Measurements from ENCODE around the gene URAD. TPM values are rescaled to one million over a fixed set of nuclear protein-coding genes. Genes with fewer than 3 reads are reported as not detected.

URAD gene
- total and polyA plus RNA-seq, 7 experiments from 2014 or later: not detected

DNA sequence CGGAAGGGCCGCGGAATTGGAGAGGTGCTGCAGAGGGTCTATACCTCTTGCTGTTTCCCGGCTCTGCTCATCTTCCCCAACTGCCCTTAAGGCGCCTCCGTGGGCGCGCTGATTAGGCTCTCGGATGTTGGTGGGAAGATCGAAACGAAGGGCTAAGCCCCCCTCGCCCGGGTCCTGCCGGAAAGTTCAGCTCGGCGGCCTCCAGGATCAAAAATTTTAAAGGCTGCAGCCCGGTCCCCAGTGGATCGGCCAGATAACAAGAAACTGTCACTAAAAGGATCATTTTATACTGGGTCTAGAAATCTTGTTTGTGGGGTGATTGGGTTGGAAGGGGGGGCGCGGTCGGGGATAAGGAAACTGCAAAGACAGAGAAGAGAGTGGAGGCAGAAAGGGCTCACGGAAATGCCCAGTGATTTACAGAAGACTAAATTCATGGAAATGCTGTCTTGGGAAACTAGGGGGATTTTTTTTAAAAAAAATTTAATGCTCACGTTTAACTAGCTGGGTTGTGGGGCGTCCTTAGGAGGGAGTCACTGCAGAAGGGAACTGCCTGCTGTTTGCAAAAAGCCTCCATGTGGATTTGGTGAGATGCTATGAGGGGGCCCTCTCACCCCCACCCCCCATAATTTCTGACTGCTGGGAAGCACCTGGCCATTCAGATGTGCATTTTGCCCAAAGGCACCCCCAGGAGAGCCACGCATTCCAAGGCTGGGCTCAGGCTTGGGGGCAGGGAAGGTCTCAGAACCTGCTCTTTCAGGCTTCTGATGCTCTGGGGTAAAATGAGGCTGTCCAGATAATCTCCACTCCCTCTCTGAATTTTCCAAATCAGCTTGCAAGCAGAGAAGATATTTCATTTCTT, 27.0 kb downstream of the URAD start:
- H3K27ac Mint-ChIP-seq: no peak overlapping the region
- POLR2A ChIA-PET: no interaction called here
- no peaks in the 10 kb centered on the region for H3K9me3 ChIP-seq (ENCODE audit: control insufficient read depth in 2 of 3, low read length in 3 of 3)
- peaks cover 5 to 30% of the 10 kb centered on the region in 2 donors for H3K27me3 ChIP-seq (ENCODE audit: control insufficient read depth in 2 of 2, insufficient read depth in 2 of 2, low read length in 2 of 2)
- H3K36me3 Mint-ChIP-seq: no peaks in the 10 kb centered on the region
- H3K27ac ChIP-seq (ENCODE audit: low read depth, low read length): no peak overlapping the region
- no peaks in the 10 kb centered on the region for H3K36me3 ChIP-seq (ENCODE audit: control insufficient read depth in 2 of 3, insufficient read depth in 3 of 3, low read length in 3 of 3)
- DNase-seq (no peak), ATAC-seq (no peak)
- intact Hi-C loops (cut with micrococcal nuclease): loop anchor here in 1 of 2 donors (2.0 kb wide), 1 partner anchor 41 kb away; no protein-coding TSS in a partner anchor
- H3K4me1 ChIP-seq (ENCODE audit: control insufficient read depth in 2 of 2, insufficient read depth in 2 of 2, low read length in 2 of 2): no peaks in the 10 kb centered on the region
- no peaks in the 10 kb centered on the region for H3K9me3 Mint-ChIP-seq
- CTCF ChIA-PET: no interaction called here
- peaks cover 72 to 91% (median 82%) of the 10 kb centered on the region in 5 donors for H3K27me3 Mint-ChIP-seq
- H3K4me3 ChIP-seq (ENCODE audit: low read length): no peak overlapping the region
- peaks cover 0 to 15% (median 9%) of the 10 kb centered on the region in 7 donors for H3K4me1 Mint-ChIP-seq
- H3K4me3 Mint-ChIP-seq: peak overlapping the region in 8 of 10 donors; percentile 4 to 73 (median 44)

DNA sequence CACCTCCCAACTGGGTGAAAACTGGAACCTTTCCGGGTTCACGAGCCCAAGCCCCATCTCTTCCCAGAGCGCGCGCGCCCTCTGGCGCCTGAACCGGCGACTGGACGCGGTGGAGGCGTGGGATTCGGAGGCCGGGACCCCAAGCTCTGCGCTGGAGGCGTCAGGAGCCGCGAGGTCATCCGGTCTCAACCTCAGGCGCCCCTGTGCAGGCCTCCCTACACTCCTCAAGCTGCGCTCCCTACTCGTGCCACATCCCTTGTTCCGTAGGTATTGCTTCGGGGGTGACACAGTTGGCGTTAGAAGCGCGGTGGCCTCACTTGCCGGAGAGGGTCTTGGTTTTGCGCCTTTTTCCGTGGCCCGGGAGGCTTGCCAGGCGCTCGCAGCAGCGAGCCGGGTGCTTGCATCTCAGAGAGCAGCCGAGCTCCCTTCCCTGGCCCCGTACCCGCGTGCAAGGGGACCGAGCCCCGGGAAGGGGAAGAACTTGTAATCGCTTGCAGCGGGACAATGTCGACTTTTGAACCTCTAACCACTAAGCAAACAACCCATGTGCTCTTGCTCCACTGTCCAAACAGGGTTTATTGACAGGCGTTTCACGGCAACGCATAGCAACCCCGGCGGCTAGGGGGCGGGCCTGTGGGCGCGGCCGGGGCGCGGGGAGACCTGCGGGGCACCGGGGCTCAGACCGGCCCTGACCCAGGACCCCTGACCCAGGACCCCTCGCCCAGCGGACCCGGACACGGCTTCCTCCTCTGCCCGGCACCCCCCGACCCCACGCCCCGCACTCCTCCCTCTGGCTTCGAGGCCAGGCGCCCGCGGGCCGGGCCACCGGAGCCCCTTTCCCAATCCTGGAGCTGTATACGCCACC, 27.9 kb downstream of the URAD start:
- Histone ChIP-seq H3K4me1 (ENCODE audit: control insufficient read depth in 2 of 2, insufficient read depth in 2 of 2, low read length in 2 of 2) (no peaks in the 10 kb centered on the region), H3K27ac (ENCODE audit: low read depth, low read length) (no peak overlapping the region), H3K36me3 (ENCODE audit: control insufficient read depth in 2 of 3, insufficient read depth in 3 of 3, low read length in 3 of 3) (no peaks in the 10 kb centered on the region), H3K9me3 (ENCODE audit: control insufficient read depth in 2 of 3, low read length in 3 of 3) (no peaks in the 10 kb centered on the region), H3K4me3 (ENCODE audit: low read length) (no peak overlapping the region), H3K27me3 (ENCODE audit: control insufficient read depth in 2 of 2, insufficient read depth in 2 of 2, low read length in 2 of 2) (peaks cover 0 to 32% of the 10 kb centered on the region in 2 donors)
- CTCF ChIA-PET: no interaction called here
- Mint-ChIP-seq H3K27ac (no peak overlapping the region), H3K4me1 (peaks cover 0 to 12% (median 9%) of the 10 kb centered on the region in 7 donors), H3K27me3 (peaks cover 71 to 91% (median 82%) of the 10 kb centered on the region in 5 donors), H3K36me3 (no peaks in the 10 kb centered on the region), H3K9me3 (no peaks in the 10 kb centered on the region), H3K4me3 (peak overlapping the region in 9 of 10 donors; percentile 4 to 73 (median 52))
- ATAC-seq (peak; percentile 36), DNase-seq (no peak)
- POLR2A ChIA-PET: no interaction called here
- intact Hi-C loops (cut with micrococcal nuclease): loop anchor here in 1 of 2 donors (2.0 kb wide), 1 partner anchor 40 kb away; no protein-coding TSS in a partner anchor

DNA sequence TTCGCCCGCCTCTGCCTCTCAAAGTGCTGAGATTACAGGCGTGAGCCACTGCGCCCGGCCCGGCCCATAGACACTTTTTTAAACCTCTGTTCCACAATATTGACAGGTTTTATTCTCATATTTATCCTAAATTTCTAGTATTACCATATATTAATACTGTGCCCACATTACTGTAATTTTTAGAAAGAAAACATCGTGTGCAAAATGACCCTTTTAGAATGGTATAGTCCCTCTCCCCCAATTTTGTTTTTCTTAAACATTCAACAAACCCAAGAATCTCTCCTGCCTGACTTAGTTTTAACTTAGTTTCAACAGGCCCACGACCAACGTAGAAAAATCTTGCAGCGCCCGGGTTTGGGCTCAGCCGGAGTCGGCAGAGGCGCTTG, 28.5 kb downstream of the URAD start:
- Mint-ChIP-seq H3K27ac (no peak overlapping the region), H3K9me3 (no peaks in the 10 kb centered on the region), H3K27me3 (peaks cover 71 to 91% (median 82%) of the 10 kb centered on the region in 5 donors), H3K4me1 (peaks cover 0 to 15% (median 12%) of the 10 kb centered on the region in 7 donors), H3K36me3 (no peaks in the 10 kb centered on the region), H3K4me3 (peak overlapping the region in 8 of 10 donors; percentile 9 to 73 (median 62))
- ChIA-PET POLR2A (no interaction called here), CTCF (no interaction called here)
- intact Hi-C loops (cut with micrococcal nuclease): loop anchor here in 1 of 2 donors (2.0 to 10.0 kb wide), 3 partner anchors 39 to 585 kb away; no protein-coding TSS in a partner anchor
- Histone ChIP-seq H3K36me3 (ENCODE audit: control insufficient read depth in 2 of 3, insufficient read depth in 3 of 3, low read length in 3 of 3) (no peaks in the 10 kb centered on the region), H3K27ac (ENCODE audit: low read depth, low read length) (no peak overlapping the region), H3K9me3 (ENCODE audit: control insufficient read depth in 2 of 3, low read length in 3 of 3) (no peaks in the 10 kb centered on the region), H3K4me1 (ENCODE audit: control insufficient read depth in 2 of 2, insufficient read depth in 2 of 2, low read length in 2 of 2) (no peaks in the 10 kb centered on the region), H3K4me3 (ENCODE audit: low read length) (no peak overlapping the region), H3K27me3 (ENCODE audit: control insufficient read depth in 2 of 2, insufficient read depth in 2 of 2, low read length in 2 of 2) (peaks cover 0 to 37% of the 10 kb centered on the region in 2 donors)
- ATAC-seq (no peak), DNase-seq (no peak)

DNA sequence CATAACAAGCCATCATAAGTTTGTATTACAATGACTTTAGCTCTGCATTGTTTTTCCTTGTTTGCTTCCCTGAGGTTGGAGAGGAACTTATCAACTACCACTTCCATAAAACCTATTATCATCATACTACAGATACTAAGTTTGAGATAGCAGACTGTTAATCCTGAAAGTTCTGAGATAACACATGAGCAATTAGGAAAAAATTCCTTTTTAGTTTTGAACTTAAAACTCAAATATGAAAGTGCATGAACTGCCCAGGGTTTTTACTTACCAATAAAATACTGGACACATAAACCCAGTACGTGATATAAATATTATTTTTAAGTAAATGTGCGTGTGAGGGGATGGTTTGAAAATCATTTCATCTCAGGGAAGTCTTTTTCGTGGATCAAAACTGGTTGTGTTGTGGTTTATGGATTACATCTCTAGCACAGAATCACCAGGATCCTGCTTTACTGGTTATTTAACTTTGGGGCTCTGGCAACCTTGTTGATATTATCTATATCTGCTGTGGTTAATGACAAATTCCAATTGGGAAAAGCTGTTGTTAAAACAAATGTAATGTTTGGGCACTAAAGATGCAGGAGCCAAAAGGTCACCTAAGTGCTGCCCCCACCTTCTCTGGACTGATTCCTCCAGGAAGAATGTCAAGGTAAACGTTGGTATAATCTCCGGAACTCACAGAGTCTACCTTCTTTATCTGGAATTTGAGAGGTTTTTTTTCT, 31.8 kb downstream of the URAD start:
- H3K9me3 ChIP-seq (ENCODE audit: control insufficient read depth in 2 of 3, low read length in 3 of 3): no peaks in the 10 kb centered on the region
- Mint-ChIP-seq H3K9me3 (no peaks in the 10 kb centered on the region), H3K27me3 (peaks cover 68 to 88% (median 74%) of the 10 kb centered on the region in 5 donors), H3K27ac (no peak overlapping the region), H3K4me3 (no peak overlapping the region), H3K36me3 (no peaks in the 10 kb centered on the region), H3K4me1 (peaks cover 0 to 33% (median 24%) of the 10 kb centered on the region in 7 donors)
- POLR2A ChIA-PET: no interaction called here
- no peak for DNase-seq
- no peaks in the 10 kb centered on the region for H3K36me3 ChIP-seq (ENCODE audit: control insufficient read depth in 2 of 3, insufficient read depth in 3 of 3, low read length in 3 of 3)
- CTCF ChIA-PET: interaction anchor here (0.6 kb wide), 1 partner anchor 15 kb away, joined by 4 read pairs; no protein-coding TSS in a partner anchor
- H3K27ac ChIP-seq (ENCODE audit: low read depth, low read length): no peak overlapping the region
- peaks cover 0 to 27% of the 10 kb centered on the region in 2 donors for H3K27me3 ChIP-seq (ENCODE audit: control insufficient read depth in 2 of 2, insufficient read depth in 2 of 2, low read length in 2 of 2)
- no peaks in the 10 kb centered on the region for H3K4me1 ChIP-seq (ENCODE audit: control insufficient read depth in 2 of 2, insufficient read depth in 2 of 2, low read length in 2 of 2)
- intact Hi-C loops (cut with micrococcal nuclease): loop anchor here in 1 of 2 donors (10.0 kb wide), 2 partner anchors 132 to 582 kb away; no protein-coding TSS in a partner anchor
- no peak for ATAC-seq
- H3K4me3 ChIP-seq (ENCODE audit: low read length): no peak overlapping the region

DNA sequence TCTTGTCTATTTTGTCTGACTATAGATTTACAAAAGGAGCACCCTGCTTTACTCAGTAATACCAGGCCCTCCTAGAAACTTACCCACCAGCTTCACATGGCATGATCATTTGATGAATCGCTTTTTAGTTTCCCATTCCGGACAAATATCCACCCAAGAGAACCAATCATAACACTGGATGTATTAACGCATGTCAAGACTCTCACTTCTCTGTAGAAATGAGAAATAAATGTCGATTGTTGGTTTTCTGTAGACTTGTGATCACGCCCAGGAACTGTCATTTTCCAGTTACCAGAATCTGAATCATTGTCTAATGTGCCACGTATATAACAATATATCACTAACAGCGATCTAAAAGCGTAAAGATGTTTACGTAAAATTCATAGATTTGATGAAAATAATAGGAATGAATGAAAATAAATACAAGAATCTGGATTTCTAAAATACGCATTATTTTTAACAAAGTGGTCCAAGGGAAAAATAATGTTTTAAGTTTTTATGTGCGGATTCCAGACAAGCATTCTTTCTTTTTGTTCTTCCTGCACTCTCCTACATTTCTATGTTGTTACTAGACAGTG, 33.4 kb downstream of the URAD start:
- H3K4me3 Mint-ChIP-seq: peak overlapping the region in 7 of 10 donors; percentile 1 to 78 (median 51)
- H3K27ac ChIP-seq (ENCODE audit: low read depth, low read length): no peak overlapping the region
- ATAC-seq (no peak), DNase-seq (no peak)
- CTCF ChIA-PET: no interaction called here
- peaks cover 0 to 29% (median 18%) of the 10 kb centered on the region in 7 donors for H3K4me1 Mint-ChIP-seq
- peaks cover 0 to 4% (median under 1%) of the 10 kb centered on the region in 11 donors for H3K9me3 Mint-ChIP-seq
- H3K27me3 ChIP-seq (ENCODE audit: control insufficient read depth in 2 of 2, insufficient read depth in 2 of 2, low read length in 2 of 2): peaks cover 0 to 22% of the 10 kb centered on the region in 2 donors
- POLR2A ChIA-PET: no interaction called here
- H3K9me3 ChIP-seq (ENCODE audit: control insufficient read depth in 2 of 3, low read length in 3 of 3): no peaks in the 10 kb centered on the region
- H3K36me3 ChIP-seq (ENCODE audit: control insufficient read depth in 2 of 3, insufficient read depth in 3 of 3, low read length in 3 of 3): no peaks in the 10 kb centered on the region
- H3K36me3 Mint-ChIP-seq: no peaks in the 10 kb centered on the region
- H3K4me1 ChIP-seq (ENCODE audit: control insufficient read depth in 2 of 2, insufficient read depth in 2 of 2, low read length in 2 of 2): no peaks in the 10 kb centered on the region
- H3K27ac Mint-ChIP-seq: no peak overlapping the region
- H3K27me3 Mint-ChIP-seq: peaks cover 74 to 87% (median 79%) of the 10 kb centered on the region in 5 donors
- intact Hi-C loops (cut with micrococcal nuclease): loop anchor here in 1 of 2 donors (2.0 to 10.0 kb wide), 3 partner anchors 28 to 580 kb away; no protein-coding TSS in a partner anchor
- H3K4me3 ChIP-seq (ENCODE audit: low read length): no peak overlapping the region

Measured in naive thymus-derived CD4-positive, alpha-beta T cell (primary cell).